Stimulated activated CD4-positive, alpha-beta T cell treated with anti-CD3 and anti-CD28 coated beads, TNF-alpha, amount 100 ng/mL, for 4 hours (primary cell): Measurements from ENCODE around the gene PREX1.

Source experiments
- DNase-seq, 3 experiments: peaks; one replicate each; pipeline ENCODE4 v3.0.0-alpha.2; 2020; ENCODE audit warnings: low read depth in 3 of 3

Gene PREX1

GRCh38 chr20:48736231-48736630 lies 91.6 kb downstream of the PREX1 start:
- DNase-seq, result no peak

DNA sequence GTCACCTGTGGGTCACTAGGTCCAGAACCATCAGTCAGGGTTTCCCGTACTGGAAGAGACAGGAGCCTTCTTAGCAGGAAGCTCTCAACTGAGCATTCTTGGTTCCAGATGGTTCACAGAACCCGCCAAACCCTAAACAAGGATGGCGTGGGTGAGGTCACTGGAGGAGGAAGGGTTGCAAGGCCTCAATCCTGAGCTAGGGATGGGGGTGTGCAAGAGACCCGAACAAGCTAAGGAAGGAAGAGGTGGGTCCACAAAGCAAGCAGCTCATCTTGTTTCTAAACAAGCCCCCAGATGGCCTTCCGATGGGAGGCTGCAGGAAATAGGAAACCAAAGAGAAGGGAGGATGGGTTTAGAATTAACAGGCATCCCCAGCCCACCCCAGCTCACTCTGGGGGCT lies 92.7 kb downstream of the PREX1 start:
- no peak for DNase-seq

DNA sequence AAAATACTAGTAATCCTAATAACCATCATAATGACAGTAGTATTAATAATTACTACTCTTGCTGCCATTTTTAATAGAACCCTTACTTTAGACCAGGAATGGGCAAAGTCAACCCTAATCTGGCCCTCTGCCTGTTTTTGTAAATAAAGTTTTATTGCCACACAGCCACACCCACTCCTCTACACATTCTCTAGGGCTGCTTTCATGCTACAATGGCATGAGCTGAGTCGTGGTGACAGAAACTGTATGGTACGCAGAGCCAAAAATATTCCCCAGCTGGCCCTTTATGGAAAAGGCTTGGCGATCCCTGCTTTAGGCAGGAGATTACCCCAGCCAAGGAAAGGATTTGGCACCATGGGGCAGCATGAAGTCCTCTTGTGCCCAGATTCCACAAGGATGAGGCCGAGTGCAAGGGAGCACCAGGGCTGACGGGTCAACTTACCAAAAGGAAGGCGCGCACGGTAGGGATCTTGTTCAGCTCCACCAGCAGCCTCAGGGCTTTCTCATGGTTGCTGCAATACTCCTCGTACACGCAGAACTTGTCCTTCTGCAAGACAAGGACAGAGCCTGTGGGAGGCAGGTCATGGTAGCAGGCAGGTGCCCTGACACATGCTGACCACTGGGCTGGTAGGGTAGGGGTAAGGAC lies 93.6 kb downstream of the PREX1 start:
- no peak for DNase-seq

GRCh38 chr20:48733296-48733790 lies 94.5 kb downstream of the PREX1 start:
- DNase-seq, result no peak

- no peak for DNase-seq
These were observed 95.5 kb downstream of the PREX1 start for GRCh38 chr20:48732081-48732829.

DNA sequence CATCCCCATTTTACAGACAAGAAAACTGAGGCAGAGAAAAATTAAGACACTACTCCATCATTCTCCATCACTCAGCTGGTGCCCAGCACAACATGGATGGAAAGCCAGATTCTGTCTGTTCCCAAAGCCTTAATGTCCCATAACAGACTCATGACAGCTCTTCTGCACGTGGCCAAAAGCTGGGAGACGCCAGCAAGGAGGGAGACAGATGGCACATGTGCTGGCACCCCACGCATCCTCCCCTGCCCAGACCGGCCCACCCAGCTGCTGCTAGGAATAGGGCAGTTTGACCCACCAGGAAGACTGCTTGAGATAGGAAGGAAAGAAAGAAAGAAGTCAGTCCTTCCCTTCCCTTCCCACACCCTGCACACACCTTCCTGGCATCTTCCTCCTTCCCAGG lies 96.3 kb downstream of the PREX1 start:
- DNase-seq, result no peak

DNA sequence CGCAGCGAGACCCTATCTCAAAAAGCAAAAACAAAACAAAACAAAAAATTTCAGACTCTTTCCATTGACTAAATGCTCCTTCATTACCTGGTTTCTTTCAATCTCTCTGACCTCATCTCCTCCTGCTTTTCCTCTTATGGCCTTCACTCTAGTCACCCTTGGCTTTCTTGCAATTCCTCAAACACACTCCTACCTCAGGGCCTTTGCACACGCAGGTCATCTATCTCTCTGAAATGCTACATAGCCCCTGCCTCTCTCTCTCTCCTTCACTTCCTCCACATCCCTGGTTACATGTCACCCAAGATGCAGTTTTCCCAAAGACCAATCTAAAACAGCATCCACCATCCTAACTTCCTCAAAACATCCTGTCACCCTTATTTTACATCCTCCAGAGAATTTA lies 96.8 kb downstream of the PREX1 start:
- no peak for DNase-seq

GRCh38 chr20:48729538-48729937 lies 98.3 kb downstream of the PREX1 start:
- DNase-seq, result no peak

DNA sequence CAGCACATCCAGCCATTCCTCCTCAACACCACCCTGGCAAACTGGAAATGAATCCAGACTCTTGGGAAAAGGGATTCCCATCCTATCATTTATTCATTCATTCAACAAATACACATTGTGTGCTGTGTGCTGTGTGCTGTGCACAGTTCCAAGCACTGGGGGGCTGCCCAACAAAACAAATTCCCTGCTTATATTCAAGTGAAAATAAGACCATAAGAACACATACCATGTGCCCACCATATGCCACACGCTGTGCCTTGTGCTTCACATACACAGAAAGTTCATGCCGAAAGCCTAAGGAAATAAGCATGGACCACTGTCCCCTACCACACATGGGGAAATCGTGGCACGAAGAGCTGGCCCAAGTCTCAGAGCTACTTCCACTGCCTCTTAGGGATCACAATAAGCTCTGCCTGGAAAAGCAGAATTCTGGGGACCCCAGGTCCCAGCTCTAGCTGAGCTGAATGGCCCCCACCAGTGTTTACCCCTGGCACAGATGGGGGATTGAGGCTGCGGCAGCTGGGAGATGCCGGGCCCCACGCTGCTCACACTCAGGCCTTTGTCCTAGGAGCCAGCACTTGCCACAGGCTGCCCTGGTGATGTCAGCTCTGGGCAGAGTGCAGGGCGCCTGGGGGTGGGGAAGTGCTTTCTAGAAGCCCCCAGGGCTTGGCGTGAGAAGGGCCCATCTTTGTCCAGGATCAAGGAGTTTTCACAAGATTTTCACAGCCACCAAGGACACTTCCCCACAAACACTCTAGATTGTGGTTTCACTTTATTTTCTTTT lies 99.6 kb downstream of the PREX1 start:
- no peak for DNase-seq

DNA sequence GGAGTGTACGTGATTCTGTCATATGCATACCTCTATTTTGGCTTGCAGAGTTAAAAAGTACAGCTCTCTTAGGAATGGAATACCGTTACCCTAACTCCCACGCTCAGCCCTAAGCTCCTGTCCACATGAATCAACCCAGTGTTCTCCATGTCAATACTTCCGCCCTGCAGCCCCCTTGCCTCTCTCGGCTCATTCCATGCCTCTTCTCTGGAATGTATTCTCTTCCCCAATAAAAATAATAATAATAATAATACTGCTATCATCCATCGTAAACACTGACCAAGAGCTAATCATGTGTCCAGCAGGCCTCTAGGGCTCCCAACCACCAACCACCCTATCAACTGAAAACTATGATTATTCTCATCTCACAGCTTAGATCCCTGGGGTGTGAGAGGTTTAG lies 100.6 kb downstream of the PREX1 start:
- DNase-seq, result no peak

DNA sequence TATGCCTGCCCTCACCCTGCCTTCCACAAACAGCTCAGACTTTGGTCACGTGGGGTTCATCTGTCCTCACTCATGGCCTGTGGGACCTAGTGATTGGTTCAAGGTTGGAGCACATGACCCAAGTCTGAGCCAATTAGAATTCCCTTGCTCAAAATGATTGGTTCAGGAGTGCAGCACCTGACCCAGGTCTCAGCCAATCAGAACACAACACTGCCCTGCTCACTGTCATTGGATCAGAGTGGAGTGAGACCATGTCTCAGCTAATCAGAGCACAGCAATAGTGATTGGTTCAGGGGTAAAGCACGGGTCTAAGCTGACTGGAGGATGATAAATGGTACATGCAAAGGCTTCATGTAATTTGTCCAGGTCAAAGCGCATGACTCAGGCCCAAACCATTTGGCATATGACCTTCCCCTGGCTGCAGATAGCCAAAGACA lies 102.2 kb downstream of the PREX1 start:
- DNase-seq, result no peak

DNA sequence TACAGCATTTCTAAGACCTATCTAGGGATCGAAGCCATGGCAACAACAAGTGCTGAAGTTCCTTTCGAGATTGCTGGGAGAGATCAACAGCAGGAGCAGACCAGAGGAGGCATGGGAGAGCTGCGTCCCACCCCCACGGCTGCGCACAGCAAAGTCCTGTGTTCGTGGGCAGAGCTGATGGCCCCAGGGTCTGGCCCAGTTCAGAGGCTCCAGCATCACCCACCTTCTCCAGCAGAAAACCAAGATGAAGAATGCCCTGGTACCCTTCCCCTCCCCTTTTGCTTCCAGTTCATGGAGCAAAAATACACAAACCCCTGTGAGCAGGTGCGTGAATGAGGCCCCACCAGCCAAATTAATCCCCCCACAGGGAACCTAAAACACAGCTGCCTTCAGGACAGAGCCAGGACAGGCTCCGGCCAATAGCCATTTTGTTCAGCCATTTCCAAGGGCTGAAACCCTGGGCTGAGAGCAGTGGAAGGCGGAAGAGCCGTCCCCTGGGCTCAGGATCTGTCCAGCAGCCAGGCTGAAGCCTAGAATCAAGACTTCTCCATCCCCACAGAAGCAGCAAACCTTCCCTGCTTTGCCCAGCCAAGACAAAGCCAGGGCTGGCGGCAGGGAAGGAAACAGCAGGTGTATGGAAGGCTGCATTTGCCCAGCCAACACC lies 102.8 kb downstream of the PREX1 start:
- no peak for DNase-seq

DNA sequence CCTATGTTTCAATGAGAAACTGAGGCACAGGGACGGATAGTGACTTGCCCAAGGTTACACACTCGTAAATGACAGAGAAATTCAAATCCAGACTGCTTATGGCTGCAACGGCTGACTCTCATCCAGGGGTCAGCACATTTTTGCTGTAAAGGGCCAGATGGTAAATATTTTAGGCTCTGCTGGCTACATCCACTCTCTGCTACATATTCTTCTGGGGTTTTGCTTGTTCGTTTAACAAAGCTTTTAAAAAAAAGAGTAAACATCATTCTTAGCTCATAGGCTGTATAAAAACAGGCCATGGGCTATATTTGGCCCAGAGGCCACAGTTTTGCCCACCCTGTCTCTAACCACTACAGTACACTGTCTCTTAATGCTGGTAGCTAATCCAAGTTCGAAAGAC lies 103.4 kb downstream of the PREX1 start:
- no peak for DNase-seq

DNA sequence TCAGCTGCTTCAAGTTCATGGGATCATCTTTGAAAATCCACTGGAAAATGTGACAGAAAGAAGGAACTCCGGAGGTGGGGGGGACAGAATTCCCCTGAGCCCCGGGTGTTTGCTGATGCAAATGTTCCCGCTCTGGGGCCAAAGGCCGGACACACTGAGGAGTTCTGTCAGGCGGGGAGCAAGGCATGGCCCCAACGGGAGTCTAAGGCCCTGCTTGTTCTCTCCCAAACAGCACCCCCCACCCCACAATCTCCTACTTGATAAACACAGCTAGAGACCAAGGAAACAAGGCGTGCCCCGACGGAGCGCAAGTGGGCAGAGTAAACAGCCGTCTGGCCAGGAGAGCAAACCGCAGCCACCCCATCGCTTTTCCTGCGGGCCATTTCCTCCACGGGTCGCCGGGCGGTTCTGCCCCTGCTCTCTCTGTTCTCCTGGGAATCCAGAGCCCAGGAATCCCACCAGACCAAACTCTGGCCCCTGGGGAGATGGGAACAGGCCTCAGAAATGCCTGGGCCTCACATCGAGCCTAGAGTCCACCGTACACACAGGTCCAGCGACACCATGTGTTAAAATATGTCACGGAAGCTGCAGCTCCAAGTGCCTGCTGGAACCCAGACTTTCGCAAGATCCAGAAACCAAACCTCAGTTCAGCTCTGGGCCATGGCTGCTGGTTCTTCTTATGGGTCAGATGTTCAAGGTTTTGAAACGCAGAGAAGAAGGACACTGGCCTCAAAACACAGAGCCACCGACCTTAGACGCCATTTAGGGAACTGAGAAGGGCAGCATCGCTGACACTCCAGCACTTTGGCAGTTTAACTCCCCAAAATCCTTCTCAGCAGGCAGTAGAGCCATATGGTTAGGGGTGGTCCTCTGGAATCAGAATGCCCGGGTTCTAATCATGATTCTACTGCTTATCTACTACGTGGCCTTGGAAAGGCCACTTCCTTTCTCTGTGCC lies 104.2 kb downstream of the PREX1 start:
- DNase-seq, result no peak

DNA sequence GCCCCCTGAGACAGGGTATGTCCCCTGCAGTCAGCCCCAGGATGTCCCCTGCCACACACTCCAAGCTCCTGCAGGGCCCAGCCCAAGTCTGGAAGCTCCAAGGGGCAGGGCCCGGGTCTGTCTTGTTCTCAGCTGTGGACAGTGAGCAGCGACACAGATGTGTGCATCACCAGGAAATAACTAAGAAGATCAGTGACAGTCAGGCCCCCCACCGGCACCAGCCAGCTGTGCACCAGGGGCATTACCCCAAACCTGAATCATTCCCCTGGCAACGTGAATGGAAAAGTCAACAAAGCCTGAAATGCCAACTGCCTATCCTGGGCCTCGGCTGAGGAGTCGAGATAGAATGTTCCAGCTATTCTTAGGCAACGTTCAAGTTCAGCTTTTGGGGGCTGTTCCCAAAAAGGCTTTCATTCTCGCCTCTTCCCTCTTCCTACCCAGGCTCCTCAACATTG lies 105.0 kb downstream of the PREX1 start:
- no peak for DNase-seq

- no peak for DNase-seq
These were observed 105.6 kb downstream of the PREX1 start for GRCh38 chr20:48722002-48722731.

DNA sequence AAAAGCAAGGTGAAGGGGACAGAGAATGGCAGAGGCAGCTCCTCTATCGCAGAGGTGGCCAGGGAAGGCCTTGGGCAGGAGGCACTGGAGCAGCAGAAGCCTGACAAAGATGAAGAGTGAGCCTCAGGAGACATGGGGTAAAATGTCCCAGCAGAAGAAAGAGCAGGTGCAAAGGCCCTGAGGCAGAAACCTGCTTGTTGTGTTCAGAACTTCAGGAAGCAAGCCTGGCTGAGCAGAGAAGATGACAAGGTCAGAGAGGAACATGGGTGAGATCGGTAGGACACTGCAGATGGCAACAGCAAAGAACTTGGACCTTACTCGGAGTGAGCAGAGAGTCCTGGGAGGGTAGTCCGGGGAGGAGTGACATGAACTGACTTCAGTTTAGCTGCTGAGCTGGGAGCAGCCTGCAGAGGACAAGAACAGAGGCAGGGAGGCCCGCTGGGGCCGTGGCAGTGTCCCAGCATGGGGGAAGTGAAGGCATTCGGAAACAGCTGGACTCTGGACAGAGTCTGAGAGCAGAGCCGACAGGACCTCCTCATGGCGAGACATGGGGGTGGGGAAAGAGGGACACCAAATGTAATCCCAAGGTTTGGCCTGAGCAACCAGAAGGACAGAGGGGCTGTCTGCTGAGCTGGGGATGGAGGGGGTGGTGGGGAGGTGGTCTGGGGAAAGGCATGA lies 106.3 kb downstream of the PREX1 start:
- DNase-seq, result no peak

GRCh38 chr20:48720256-48720985 lies 107.4 kb downstream of the PREX1 start:
- no peak for DNase-seq
